GM21526 (cell line): ENCODE results near the gene DAND5.
A peak's percentile ranks its signal among the peaks of the same experiment; 100 is the strongest.
"Not testable (repeated sequence)": the region's sequence is repeated elsewhere in the genome, so short reads cannot be mapped to it uniquely, and the experiment has no call there.

Experiments
- ATAC-seq: cut with Tn5 transposase; IDR thresholded peaks from one replicate; pipeline ENCODE4 v1.9.1; 2021; ENCODE audit warnings: moderate library complexity; ENCODE audit not compliant: unreplicated experiment, low FRiP score

Gene DAND5

DNA sequence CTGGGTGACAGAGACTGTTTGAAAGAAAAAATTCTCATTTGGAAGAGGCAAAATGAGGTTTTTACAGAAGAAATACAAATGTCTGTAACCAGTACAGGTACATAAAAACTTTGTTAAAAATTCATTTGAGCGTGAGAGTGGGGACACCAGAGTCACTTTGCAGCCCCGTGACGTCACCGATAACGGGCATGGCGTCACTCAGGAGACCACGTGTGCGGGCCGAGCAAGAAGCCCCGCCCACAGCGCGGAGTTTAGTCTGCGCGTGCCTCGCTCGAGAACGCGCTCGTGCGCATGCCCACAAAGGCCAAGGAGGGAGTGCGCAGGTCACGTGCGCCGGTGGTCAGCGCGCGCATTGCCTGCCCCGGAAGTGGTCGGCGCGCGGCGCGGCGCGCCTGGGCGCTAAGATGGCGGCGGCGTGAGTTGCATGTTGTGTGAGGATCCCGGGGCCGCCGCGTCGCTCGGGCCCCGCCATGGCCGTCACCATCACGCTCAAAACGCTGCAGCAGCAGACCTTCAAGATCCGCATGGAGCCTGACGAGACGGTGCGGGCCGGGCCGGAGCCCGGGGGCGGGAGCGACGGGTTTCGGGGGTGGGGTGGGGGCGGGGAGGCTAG is 23.8 kb upstream of the DAND5 start, which contains the start of gene RAD23A:
TSS of gene RAD23A (plus strand) at position 384 of the 613 bp plus-strand sequence. CDS start at position 471, 87 bp downstream.
- peak; percentile 60 for ATAC-seq

DNA sequence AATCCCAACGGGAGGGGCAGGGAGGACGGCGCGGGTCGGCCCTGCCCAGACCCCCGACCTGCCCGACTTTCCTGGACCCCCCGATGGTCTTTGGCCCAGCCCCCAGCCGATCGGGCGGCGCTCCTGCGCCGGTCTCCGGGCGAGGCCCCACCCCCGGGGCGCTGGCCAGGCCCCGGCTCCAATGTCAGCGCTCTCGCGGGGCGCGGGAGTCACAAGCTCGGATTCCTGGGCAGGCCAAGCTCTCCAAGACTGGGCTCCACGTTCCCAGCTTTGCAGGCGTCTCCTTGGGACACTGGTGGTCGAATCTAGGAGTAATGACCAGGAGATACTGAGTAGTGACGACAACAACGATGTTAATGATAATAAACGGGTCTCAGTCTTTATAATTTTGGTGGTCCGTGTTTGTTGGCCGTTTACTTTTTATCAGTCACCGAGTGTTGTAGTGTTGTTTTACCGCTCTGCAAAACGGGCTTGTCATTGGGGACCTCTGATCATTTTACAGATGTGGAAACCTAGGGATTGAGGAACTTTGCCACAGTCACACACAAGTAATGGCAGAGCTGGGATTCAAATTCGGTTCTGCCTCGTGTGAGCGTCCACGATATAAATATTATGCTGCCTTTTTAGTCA is 23.2 kb upstream of the DAND5 start:
- ATAC-seq, result peak; percentile 26

DNA sequence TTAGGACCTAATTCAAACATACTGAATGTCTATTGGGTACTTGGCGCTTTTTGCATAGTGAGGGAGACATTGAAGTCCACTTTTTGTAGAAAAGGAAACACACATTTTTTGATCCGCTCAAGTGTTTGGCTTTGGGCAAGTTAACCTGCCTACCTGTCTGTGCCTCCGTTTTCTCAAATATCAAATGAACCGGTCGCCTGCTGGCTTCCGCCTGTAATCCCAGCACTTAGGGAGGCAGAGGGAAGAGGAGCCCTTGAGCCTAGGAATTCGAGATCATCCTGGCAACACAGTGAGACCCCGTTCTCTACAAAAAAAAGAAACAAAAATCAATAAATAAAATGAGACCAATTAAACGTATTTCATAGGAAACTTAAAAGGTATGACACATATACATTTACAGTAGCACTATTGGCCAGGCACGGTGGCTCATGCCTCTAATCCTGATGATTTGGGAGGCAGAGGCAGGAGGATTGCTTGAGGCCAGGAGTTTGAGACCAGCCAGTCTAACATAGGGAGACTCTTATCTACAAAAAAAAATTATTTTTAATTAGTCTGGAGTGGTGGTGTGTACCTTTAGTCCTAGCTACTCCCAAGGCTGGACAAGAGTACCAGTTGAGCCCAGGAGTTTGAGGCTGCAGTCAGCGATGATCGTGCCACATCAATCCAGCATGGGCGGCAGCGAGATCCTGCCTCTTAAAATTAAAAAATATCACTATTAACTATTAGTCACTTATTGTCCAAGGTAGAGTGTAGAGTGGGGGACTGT is 22.5 kb upstream of the DAND5 start:
- ATAC-seq, result no peak

DNA sequence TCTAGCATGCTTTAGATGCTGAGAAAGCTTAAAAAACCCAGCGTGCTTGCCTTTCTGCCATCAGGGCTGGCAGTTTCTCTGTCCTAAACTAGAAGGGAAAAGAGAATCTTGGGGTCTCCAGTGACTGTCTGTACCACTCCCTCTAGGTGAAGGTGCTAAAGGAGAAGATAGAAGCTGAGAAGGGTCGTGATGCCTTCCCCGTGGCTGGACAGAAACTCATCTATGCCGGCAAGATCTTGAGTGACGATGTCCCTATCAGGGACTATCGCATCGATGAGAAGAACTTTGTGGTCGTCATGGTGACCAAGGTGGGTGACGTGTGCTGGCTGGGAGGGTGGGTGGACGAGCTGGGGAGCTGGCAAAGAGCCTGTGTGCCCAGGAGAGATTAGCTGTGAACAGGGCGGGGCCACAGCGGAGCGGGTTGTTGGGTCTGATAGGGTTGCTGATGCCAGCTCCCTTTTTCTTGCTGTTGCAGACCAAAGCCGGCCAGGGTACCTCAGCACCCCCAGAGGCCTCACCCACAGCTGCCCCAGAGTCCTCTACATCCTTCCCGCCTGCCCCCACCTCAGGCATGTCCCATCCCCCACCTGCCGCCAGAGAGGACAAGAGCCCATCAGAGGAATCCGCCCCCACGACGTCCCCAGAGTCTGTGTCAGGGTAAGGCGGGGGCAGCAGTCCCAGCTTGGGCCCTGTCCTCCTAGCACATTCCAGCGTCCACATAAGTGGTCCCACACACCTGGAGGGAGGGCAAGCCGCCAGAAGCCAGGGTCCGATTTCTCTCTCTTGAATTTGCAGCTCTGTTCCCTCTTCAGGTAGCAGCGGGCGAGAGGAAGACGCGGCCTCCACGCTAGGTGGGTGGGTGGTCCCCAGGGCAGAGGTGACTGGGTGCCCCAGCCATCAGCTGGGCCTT is 21.4 kb upstream of the DAND5 start:
- ATAC-seq, result no peak

DNA sequence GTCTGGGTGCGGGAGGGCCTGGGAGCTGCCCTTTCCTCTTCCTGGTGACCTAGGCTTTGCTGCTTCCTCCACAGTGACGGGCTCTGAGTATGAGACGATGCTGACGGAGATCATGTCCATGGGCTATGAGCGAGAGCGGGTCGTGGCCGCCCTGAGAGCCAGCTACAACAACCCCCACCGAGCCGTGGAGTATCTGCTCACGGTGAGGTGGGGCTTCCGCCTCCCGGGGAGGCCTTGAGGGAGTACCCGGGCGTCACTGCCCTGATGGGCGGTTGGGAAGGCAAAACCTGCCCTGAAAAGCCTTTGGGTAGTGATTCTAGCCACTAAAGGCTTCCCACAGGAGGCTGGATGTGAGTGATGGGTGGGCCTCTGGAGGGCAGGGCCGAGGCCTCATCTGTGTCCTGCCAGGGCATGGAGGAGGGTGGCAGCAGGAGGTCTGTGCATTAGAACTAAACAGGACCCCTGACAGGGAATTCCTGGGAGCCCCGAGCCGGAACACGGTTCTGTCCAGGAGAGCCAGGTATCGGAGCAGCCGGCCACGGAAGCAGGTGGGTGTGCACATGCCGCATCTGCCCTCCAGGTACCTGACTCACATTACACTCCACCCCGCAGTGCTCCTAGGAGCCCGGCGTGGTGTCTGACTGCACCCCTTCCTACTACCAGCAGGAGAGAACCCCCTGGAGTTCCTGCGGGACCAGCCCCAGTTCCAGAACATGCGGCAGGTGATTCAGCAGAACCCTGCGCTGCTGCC is 20.6 kb upstream of the DAND5 start:
- ATAC-seq, result no peak

DNA sequence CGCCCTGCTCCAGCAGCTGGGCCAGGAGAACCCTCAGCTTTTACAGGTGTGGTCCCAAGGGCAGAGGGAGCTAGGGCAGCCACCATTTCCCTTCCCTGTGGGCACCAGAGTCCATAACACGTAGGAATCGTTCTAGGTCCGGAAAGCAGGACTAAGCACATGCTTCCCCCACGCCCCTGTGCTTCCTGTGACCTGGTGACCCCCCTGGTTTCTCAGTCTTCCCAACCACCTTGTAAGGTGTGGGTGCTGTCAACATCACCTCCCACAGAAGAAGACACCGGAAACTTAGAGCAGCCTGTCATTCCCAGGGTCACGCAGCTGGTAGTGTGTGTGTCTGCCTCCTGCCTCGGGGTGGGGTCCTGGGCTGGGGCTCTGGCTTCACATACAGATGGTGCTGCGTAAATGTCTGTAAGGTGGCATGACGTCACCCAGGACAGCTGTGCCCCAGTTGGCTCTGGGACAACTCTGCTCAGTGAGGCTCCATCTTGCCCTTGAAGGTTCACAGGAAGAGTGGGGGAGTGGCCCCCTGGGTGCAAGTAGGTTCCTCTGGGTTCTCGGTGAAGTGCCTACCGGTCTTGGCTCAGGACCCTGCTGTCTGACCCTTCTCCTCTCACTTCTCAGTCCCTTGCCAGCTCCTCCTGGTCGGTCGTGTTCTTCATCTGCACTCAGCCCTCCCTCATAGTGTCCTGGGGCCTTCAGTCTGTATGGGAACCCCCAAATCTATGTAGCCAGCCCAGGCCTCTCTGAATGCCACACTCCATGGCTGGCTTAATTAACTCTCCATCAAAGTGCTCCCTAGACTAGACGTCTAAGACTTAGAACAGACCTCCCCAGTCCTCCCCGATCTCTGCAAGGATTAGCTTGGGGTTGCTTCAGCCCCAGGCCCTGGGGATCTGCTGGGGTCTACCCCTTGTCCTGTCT is 19.8 kb upstream of the DAND5 start:
- ATAC-seq, result no peak

DNA sequence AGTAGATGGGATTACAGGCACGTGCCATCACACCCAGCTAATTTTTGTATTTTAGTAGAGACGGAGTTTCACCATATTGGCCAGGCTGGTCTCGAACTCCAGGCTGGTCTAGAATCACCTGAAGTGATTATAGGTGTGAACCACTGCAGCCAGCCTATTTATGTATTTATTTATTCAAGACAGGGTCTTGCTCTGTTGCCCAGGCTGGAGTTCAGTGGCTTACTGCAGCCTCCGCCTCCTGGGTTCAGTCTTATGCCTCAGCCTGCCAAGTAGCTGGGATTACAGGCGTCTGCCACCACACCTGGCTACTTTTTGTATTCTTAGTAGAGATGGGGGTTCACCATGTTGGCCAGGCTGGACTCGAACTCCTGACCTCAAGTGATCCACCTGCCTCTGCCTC is 17.3 kb upstream of the DAND5 start:
- ATAC-seq, result not testable (repeated sequence)

DNA sequence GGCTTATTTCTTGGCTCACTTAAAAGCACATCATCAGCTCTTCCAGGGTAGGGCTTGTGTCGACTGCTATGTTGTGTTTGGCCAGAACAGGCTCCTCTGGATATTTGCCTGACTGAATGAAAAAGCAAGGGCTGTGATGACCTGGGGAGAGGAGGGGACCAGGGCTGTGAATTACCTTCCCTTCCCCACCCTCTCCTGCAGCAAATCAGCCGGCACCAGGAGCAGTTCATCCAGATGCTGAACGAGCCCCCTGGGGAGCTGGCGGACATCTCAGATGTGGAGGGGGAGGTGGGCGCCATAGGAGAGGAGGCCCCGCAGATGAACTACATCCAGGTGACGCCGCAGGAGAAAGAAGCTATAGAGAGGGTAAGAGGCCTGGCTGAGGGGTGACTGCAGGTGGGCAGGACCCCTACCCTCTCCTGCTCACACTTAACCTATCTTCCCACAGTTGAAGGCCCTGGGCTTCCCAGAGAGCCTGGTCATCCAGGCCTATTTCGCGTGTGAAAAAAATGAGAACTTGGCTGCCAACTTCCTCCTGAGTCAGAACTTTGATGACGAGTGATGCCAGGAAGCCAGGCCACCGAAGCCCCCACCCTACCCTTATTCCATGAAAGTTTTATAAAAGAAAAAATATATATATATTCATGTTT is 16.8 kb upstream of the DAND5 start:
- no peak for ATAC-seq

DNA sequence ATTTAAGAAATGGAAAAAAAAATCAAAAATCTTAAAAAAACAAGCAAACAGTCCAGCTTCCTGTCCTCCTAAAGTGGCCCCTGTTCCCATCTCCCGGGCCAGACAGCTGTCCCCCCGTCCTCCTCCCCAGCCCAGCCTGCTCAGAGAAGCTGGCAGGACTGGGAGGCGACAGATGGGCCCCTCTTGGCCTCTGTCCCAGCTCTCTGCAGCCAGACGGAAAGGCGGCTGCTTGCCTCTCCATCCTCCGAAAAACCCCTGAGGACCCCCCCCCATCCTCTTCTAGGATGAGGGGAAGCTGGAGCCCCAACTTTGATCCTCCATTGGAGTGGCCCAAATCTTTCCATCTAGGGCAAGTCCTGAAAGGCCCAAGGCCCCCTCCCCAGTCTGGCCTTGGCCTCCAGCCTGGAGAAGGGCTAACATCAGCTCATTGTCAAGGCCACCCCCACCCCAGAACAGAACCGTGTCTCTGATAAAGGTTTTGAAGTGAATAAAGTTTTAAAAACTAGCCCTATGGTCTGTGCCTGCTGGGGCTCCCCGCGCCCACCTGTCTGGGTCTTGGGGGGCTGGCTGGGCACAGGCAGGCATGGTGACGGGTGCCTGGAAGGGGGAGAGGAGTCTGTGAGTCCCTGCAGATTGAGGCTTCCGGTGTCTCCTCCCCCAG is 16.1 kb upstream of the DAND5 start:
- no peak for ATAC-seq

DNA sequence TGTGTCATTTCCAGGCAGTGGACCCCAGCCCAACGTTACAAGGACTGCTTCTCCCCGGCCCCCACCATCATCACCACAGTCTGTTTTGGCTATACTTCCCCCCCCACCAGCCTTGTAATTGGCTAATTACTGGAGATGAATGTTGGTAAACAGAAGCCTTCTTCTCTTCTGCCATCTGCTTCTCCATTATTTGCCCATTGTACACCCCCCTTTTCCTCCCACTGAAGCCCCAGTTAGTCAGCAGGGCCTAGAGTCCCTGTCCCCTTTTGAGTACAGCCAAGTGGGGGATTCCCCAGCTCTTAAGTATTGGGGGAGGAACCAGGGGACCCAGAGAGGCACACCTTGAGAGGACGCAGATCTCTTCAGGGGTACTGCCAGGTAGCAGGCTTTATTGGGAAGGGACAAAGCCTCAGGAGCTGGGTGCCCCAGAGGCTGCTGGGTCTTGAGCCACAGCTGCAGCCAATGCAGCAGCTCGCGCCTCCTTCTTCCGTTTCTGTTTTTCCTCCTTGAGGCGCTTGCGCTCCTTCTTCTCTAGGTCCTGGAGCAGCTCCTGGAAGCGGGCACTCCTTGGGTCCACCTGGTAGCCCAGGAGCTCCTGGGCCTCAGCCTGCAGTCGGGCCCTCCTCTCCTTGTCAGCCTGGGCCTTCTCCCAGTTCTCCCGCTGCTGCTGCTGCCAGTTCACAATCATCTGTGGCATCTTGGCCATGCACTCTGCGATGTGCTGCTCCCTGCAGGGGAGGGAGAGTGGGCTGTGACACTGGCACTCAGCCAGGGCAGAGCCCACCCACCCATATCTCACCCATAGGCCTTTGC is 15.4 kb upstream of the DAND5 start:
- ATAC-seq, result no peak

DNA sequence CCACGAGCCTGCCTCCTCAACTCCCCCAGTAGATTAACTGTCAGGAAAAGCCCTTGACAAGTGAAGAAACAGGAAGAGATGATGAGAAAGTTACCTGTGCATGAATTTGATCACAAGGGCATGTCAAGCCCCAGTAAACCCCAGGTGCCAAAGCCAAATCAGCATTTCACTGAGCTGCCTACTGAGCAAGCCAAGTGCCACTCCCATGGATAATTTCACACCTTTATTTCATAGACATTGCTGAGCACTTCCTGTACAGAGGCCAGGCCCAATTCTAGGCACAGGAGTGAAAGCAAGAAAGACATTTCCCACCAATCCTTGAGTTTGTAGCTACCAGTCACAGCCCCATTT is 14.8 kb upstream of the DAND5 start:
- no peak for ATAC-seq

DNA sequence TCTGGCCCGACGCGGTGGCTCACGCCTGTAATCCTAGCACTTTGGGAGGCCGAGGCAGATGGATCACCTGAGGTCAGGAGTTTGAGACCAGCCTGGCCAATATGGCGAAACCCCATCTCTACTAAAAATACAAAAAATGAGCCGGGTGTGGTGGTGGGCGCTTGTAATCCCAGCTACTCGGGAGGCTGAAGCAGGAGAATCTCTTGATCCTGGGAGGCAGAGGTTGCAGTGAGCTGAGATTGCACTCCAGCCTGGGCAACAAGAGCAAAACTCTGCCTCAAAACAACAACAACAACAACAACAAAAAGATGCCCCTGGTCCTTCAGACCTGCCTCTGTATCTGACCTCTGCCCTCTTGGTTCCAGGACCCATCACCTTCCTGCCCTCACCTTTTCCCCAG is 13.8 kb upstream of the DAND5 start:
- not testable (repeated sequence) for ATAC-seq

DNA sequence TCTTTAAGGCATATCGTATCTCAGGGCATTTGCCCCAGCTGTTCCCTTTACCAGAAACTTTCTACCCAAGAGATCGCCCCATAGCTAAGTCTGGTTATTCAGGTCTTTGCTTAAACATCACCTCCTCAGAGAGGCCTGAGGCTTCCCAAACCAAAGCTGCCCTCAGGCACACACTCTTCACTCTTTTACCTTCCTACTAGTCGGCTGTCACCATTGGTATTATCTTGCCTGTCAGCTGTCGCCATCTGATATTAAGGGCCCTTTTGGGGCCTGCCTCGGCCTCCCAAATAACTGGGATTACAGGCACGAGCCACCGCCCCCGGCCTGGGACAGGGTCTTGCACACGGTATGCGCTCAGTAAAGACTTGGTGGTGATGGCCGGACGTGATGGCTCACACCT is 13.4 kb upstream of the DAND5 start:
- no peak for ATAC-seq

DNA sequence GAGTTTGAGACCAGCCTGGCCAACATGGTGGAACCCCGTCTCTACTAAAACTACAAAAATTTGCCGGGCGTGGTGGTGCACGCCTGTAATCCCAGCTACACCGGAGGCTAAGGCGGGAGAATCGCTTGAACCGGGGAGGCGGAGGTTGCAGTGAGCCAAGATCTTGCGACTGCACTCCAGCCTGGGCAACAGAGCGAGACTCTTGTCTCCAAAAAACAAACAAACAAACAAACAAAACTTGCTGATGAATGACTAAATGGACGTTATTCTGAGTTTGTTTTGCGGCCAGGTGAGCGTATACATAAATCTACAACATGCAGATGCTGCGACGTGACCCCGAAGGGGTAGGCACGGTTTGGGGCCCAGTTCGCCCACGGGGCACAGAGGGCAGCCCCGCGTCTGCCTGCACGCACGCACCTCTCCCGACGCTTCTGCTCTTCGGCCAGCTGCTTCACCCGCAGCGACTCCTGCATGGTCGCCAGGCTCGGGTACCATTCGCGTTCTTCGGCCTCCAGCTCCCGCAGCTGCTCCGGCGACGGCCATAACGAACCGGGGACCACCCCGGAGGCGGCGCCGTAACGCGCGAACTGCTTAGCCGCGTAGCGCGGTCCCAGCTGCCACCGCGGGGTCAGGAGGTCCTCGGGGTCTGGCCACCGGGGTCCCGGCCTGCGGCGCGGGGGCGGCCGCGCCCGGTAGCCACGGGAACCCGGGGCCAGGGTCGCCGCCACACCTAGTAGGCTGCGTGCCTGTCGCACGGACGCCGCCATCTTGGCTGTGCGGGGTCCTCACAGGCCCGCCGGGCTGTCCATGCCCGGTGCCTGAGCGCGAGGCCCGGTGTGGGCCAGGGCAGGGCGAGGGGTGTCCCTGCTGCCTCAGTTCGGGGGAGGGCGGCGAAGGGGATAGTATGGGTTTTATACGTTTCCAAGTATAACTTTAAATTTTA is 12.7 kb upstream of the DAND5 start, which contains the start of gene GADD45GIP1:
TSS of gene GADD45GIP1 (minus strand) at position 778 of the 943 bp plus-strand sequence. CDS start at position 767, 11 bp downstream.
- ATAC-seq, result peak; percentile 62

DNA sequence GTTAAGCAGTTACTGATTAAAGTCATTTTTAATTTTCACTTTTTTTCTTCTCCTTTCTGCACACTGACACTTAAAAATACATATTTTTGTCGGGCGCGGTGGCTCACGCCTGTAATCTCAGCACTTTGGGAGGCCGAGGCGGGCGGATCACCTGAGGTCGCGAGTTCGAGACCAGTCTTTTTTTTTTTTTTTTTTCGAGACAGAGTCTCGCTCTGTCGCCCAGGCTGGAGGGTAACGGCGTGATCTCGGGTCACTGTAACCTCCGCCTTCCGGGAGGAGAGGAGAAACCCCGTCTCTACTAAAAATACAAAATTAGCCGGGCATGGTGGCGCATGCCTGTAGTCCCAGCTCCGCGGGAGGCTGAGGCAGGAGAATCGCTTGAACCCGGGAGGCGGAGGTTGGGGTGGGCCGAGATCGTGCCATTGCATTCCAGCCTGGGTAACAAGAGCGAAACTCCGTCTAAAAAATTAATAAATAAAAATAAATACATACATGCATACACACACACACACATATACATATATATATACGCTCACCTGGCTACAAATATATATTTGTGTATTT is 11.9 kb upstream of the DAND5 start:
- not testable (repeated sequence) for ATAC-seq

DNA sequence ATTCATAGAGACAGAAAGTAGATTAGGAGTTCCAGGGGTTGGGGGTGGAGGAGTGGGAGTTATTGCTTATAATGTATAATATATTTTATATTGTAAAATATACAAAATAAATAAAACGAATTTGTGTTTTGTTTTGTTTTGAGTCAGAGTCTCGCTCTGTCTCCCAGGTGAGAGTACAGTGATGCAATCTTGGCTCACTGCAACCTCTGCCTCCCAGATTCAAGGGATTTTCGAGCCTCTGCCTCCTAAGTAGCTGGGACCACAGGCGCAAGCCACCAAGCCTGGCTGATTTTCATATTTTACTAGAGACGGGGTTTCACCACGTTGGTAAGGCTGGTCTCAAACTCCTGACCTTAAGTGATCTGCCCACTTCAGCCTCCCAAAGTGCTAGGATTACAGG is 9.9 kb upstream of the DAND5 start:
- no peak for ATAC-seq
